KMS-11 (cell line): ENCODE data around the gene KCNQ1.

Source experiments
- H2AFZ ChIP-seq: fragments of 200-600 bp; sonication (generic); 2 replicates; pipeline ENCODE4 v1.6.1; 2016; ENCODE audit warnings: antibody characterized with exemption, mixed run types, low read depth
- H3K27ac ChIP-seq: fragments of 200-600 bp; sonication (generic); 2 replicates; pipeline ENCODE4 v1.6.1; 2016; ENCODE audit warnings: mild to moderate bottlenecking, mixed run types
- H3K27me3 ChIP-seq: fragments of 200-600 bp; sonication (generic); 2 replicates; pipeline ENCODE4 v1.6.1; 2017; ENCODE audit warnings: mild to moderate bottlenecking, low read depth, mixed run types, moderate library complexity; ENCODE audit not compliant: insufficient read depth
- H3K36me3 ChIP-seq: fragments of 200-600 bp; sonication (generic); 2 replicates; pipeline ENCODE4 v1.6.1; 2017; ENCODE audit warnings: mild to moderate bottlenecking, mixed run types; ENCODE audit not compliant: insufficient read depth
- H3K4me1 ChIP-seq: fragments of 200-600 bp; sonication (generic); 2 replicates; pipeline ENCODE4 v1.6.1; 2016; ENCODE audit warnings: mild to moderate bottlenecking, low read depth, mixed run types; ENCODE audit not compliant: poor library complexity, severe bottlenecking
- H3K4me2 ChIP-seq: fragments of 200-600 bp; sonication (generic); 2 replicates; pipeline ENCODE4 v1.7.0; 2016; ENCODE audit warnings: mild to moderate bottlenecking, mixed run types
- H3K4me3 ChIP-seq: fragments of 200-600 bp; sonication (generic); IDR thresholded peaks from 2 replicates; pipeline ENCODE4 v1.6.1; 2017; ENCODE audit warnings: low read depth, low read length, mixed read lengths; ENCODE audit not compliant: insufficient read depth
- H3K79me2 ChIP-seq: fragments of 200-600 bp; sonication (generic); 2 replicates; pipeline ENCODE4 v1.6.1; 2016; ENCODE audit warnings: low read depth, mixed run types; ENCODE audit not compliant: insufficient read depth
- H3K9ac ChIP-seq: fragments of 200-600 bp; sonication (generic); 2 replicates; pipeline ENCODE4 v1.6.1; 2016; ENCODE audit warnings: mild to moderate bottlenecking, mixed run types
- H4K20me1 ChIP-seq: fragments of 200-600 bp; sonication (generic); 2 replicates; pipeline ENCODE4 v1.6.1; 2016; ENCODE audit warnings: mild to moderate bottlenecking, mixed run types; ENCODE audit not compliant: insufficient read depth
- CTCF ChIP-seq: fragments of 200-600 bp; sonication (generic); conservative IDR thresholded peaks from 2 replicates; pipeline ENCODE4 v1.6.1; 2017; ENCODE audit warnings: low read depth, mild to moderate bottlenecking, antibody characterized with exemption, low read length, moderate library complexity, mixed read lengths

The KCNQ1 gene

GRCh38 chr11:2554338-2555207 lies 109.8 kb downstream of the KCNQ1 start:
- Histone ChIP-seq H3K4me2 (no peak overlapping the region), H3K27ac (no peak overlapping the region), H3K36me3 (no peaks in the 10 kb centered on the region), H3K27me3 (no peaks in the 10 kb centered on the region), H2AFZ (no peak overlapping the region), H3K79me2 (no peaks in the 10 kb centered on the region), H3K4me1 (no peaks in the 10 kb centered on the region), H4K20me1 (no peaks in the 10 kb centered on the region), H3K4me3 (no peak overlapping the region), H3K9ac (no peak overlapping the region)
- no peak for TF ChIP-seq CTCF

DNA sequence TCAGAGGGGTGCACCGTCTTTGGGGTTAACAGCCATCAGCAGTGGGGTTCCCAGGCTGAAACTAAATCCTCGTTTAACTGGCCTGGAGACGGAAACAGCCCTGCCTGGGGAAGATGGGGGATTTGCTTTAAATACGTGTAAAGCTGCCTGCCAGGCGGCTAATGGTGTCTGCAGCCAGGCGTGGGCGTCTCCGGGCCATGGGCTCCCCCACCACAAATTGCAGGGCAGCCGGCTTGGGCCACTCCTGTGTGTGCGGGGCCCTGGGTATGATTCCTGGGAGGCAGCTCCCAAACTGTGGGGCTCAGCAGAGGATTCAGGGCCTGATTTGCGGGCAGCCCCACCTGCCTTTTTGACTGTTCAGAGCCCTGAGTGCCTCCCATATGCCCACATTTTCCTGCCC lies 110.5 kb downstream of the KCNQ1 start:
- Histone ChIP-seq H3K4me2 (no peak overlapping the region), H4K20me1 (no peaks in the 10 kb centered on the region), H3K79me2 (no peaks in the 10 kb centered on the region), H3K27ac (no peak overlapping the region), H3K4me3 (no peak overlapping the region), H2AFZ (no peak overlapping the region), H3K4me1 (no peaks in the 10 kb centered on the region), H3K36me3 (no peaks in the 10 kb centered on the region), H3K27me3 (no peaks in the 10 kb centered on the region), H3K9ac (no peak overlapping the region)
- TF ChIP-seq CTCF, result no peak

GRCh38 chr11:2555891-2556290 lies 111.1 kb downstream of the KCNQ1 start:
- H3K27me3 ChIP-seq, result no peaks in the 10 kb centered on the region
- TF ChIP-seq CTCF, result no peak
- H2AFZ ChIP-seq, result no peak overlapping the region
- no peaks in the 10 kb centered on the region for H4K20me1 ChIP-seq
- H3K9ac ChIP-seq, result no peak overlapping the region
- no peak overlapping the region for H3K4me2 ChIP-seq
- no peak overlapping the region for H3K4me3 ChIP-seq
- no peak overlapping the region for H3K27ac ChIP-seq
- H3K4me1 ChIP-seq, result no peaks in the 10 kb centered on the region
- H3K36me3 ChIP-seq, result no peaks in the 10 kb centered on the region
- no peaks in the 10 kb centered on the region for H3K79me2 ChIP-seq

DNA sequence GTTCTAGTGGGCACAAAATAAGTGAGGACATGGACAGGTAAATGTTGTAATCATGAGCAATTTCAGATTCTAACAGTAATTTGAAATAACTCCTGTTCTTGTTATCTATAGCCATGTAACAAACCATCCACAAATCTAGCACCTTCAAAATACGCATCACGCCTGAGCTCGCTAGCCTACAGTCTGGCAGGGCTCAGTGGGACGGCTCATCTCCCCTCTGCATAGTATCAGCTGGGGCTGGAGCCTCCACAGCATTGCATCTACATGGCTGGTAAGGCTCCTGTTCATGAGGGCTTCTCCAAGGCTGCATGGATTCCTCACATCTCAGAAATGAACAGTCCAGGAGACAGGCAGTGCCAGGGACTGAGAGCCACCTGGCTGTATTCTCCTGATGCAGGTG lies 112.6 kb downstream of the KCNQ1 start:
- no peak overlapping the region for H2AFZ ChIP-seq
- no peaks in the 10 kb centered on the region for H3K27me3 ChIP-seq
- no peak overlapping the region for H3K27ac ChIP-seq
- no peaks in the 10 kb centered on the region for H4K20me1 ChIP-seq
- no peaks in the 10 kb centered on the region for H3K79me2 ChIP-seq
- H3K9ac ChIP-seq, result no peak overlapping the region
- H3K36me3 ChIP-seq, result no peaks in the 10 kb centered on the region
- no peak overlapping the region for H3K4me2 ChIP-seq
- no peak for TF ChIP-seq CTCF
- no peak overlapping the region for H3K4me3 ChIP-seq
- H3K4me1 ChIP-seq, result no peaks in the 10 kb centered on the region
